Skin epidermis (tissue), 12 donors: ENCODE data around the gene NCAPH2.
A peak's percentile ranks its signal among the peaks of the same experiment; 100 is the strongest.
"Not testable (repeated sequence)": the region's sequence is repeated elsewhere in the genome, so short reads cannot be mapped to it uniquely, and the experiment has no call there.

Source experiments
- H3K27ac ChIP-seq, 21 experiments: fragments of 200-600 bp; sonication (generic) in 11 of 21; one replicate each; pipeline ENCODE4 v1.5.0; 2020; ENCODE audit warnings: mild to moderate bottlenecking in 3 of 21, inconsistent platforms in 2 of 21, moderate library complexity in 2 of 21
- H3K4me3 ChIP-seq, 7 experiments: fragments of 200-600 bp; sonication (generic) in 2 of 7; one replicate each; pipeline ENCODE4 v1.5.0; 2020; ENCODE audit warnings: inconsistent platforms in 2 of 7, mild to moderate bottlenecking in 2 of 7, moderate library complexity in 1 of 7

Gene NCAPH2

DNA sequence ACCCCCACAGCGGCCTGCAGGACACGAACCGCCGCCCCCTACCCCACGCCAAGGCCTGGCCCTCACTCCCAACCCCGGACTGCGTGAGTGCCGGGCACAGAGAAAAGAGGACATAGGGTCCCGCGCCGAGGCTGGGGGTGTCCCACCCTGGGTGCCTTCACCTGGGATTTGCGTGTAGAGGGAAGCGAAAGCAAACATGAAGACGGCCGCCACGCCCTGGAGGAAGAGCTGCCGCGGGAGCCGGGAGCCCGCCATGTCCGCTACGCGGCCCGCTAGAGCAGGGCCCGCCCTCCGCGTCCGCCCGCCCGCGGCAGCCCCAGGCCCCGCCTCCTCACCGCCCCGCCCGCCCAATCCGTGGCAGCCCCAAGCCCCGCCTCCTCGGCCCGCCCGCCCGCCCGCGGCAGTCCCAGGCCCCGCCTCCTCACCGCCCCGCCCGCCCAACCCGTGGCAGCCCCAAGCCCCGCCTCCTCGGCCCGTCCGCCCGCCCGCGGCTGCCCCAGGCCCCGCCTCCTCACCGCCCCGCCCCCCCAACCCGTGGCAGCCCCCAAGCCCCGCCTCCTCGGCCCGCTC lies 518 bp upstream of the NCAPH2 start, which contains the start of gene LMF2:
LMF2 (minus strand) TSS at position 282 of the 570 bp plus-strand sequence; CDS start at position 255, 27 bp downstream.
- Histone ChIP-seq H3K27ac (peak within 1 kb of the TSS; percentile 73 to 96 (median 93)), H3K4me3 (peak within 1 kb of the TSS; percentile 77 to 98 (median 92))

DNA sequence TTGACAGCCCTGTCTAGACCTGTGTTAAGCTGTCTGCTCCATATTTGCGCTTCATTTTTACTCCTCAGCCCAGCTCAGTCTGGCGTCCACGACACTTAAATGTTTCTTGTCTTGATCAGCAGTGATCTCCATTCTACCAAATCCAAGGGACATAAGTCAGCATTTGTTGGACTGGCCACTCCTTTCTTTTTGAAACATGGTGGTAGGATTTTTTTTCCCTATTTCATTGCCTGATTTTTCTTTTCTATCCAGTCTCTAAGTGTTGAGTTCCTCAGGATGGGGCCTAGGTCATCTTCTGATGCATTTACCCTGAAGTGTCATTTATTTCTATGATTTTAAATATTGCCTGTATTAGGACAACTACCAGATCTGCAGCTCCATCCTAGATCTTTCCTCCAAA lies 873 bp downstream of the NCAPH2 start:
- Histone ChIP-seq H3K4me3 (peak overlapping the region; percentile 71 to 95 (median 86)), H3K27ac (peak overlapping the region in 17 of 21 experiments; percentile 86 to 96 (median 92))

GRCh38 chr22:50513175-50513574 lies 5.2 kb downstream of the NCAPH2 start:
- Histone ChIP-seq H3K27ac (no peak overlapping the region), H3K4me3 (no peak overlapping the region)

DNA sequence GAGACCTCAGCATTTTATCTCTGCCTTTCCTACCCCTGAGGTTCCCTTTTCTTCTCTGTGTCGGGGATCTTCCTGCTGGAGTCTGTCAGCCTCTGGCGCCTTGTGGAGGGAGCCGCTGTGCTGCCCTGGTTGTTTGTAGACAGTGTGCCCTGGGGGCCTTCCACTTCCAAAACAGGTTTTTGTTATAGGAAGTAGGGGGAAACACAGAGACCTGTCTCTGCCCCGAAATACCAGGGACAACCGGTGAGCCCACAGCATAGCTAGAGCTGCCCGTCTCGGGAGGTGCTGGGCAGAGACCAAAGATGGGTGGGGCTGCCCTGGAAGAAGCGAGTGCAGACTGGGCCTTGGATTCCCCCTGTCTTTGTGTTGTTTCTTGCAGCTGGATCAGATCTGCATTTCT lies 8.0 kb downstream of the NCAPH2 start:
- Histone ChIP-seq H3K4me3 (no peak overlapping the region), H3K27ac (no peak overlapping the region)

- Histone ChIP-seq H3K4me3 (no peak overlapping the region), H3K27ac (no peak overlapping the region)
Measured at GRCh38 chr22:50516891-50517290, 8.9 kb downstream of the NCAPH2 start.

- H3K27ac ChIP-seq, result no peak overlapping the region
- H3K4me3 ChIP-seq, result no peak overlapping the region
Measured at GRCh38 chr22:50517495-50518260, 9.7 kb downstream of the NCAPH2 start.

DNA sequence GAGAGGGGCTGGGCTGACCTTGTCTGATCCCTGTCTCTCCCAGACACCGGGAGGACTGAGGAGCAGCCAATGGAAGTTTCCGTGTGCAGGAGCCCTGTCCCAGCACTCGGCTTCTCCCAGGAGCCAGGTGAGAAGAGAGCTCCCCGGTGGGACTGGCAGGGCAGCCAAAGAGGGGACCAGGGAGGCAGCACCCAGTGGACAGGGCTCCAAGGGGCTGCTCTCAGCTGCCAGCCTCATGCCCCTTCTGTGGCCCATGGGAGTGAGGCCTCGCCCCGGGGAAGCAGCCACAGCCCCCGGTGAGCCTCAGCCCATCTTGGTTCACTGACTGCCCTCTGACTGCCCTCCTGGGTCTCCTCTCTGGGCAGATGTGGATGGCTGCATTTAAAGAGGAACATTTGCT lies 10.6 kb downstream of the NCAPH2 start:
- no peak overlapping the region for H3K27ac ChIP-seq
- H3K4me3 ChIP-seq, result no peak overlapping the region

GRCh38 chr22:50519151-50519550 lies 11.1 kb downstream of the NCAPH2 start:
- Histone ChIP-seq H3K4me3 (no peak overlapping the region), H3K27ac (no peak overlapping the region)

DNA sequence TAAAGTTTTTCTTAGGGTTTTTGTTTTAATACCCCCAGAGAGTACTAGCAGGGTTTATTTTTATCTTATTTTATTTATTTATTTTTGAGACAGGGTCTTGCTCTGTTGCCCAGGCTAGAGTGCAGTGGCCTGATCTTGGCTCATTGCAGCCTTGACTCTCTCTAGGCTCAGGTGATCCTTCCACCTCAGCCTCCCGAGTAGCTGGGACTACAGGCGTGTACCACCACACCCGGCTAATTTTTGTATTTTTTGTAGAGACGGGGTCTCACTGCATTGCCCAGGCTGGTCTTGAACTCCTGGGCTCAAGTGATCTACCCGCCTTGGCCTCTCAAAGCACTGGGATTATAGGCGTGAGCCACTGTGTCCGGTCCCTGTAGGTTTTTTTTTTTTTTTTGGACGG lies 12.2 kb downstream of the NCAPH2 start:
- not testable (repeated sequence) for H3K4me3 ChIP-seq, H3K27ac ChIP-seq

DNA sequence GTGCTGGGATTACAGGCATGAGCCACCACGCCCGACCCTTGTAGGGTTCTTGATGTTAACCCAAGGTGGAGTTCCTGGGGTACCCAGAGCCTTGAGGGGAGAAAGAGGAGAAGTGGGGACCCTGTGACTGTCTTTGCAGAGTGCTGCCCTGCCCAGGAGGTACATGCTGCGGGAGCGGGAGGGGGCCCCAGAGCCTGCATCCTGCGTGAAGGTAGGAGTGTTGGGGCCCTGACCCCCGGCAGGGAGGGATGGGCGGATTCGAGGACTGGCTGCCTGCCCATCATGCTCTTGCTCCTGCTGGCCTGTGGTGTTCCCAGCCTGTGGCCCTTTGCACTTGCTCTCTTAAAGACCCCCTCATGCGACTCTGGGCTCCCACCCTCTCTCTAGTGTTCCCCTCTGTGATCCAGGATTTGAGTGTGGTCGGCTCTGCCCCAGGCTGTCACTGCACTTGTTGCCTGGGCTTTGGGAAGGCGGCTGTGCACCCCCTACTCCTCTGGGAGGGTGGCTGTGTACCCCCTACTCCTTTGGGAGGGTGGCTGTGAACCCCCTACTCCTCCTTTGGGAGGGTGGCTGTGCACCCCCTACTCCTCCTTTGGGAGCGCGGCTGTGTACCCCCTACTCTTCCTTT lies 12.9 kb downstream of the NCAPH2 start:
- Histone ChIP-seq H3K4me3 (no peak overlapping the region), H3K27ac (no peak overlapping the region)

- no peak overlapping the region for H3K4me3 ChIP-seq
- no peak overlapping the region for H3K27ac ChIP-seq
Measured at GRCh38 chr22:50521710-50522109, 13.7 kb downstream of the NCAPH2 start.

- Histone ChIP-seq H3K4me3 (no peak overlapping the region), H3K27ac (no peak overlapping the region)
Measured at GRCh38 chr22:50522208-50522805, 14.3 kb downstream of the NCAPH2 start.

DNA sequence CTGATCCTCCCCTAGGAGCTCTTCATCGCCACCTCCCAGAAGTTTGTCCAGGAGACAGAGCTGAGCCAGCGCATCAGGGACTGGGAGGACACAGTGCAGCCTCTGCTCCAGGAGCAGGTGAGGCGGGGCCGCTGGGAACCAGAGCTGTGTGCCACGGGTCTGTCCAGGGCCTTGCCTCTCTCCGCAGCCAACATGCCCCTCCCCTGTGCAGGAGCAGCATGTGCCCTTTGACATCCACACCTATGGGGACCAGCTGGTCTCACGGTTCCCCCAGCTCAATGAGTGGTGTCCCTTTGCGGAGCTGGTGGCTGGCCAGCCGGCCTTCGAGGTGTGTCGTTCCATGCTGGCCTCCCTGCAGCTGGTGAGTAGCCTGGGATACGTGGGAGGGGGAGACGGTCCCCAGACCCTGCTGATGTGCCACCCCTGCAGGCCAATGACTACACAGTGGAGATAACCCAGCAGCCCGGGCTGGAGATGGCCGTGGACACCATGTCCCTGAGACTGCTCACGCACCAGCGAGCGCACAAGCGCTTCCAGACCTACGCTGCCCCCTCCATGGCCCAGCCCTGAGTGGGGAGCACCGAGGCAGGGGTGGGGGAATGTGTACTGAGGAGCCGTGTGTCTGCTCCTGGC lies 14.9 kb downstream of the NCAPH2 start:
- Histone ChIP-seq H3K27ac (no peak overlapping the region), H3K4me3 (no peak overlapping the region)

GRCh38 chr22:50523458-50523805 lies 15.4 kb downstream of the NCAPH2 start:
- H3K4me3 ChIP-seq, result no peak overlapping the region
- H3K27ac ChIP-seq, result no peak overlapping the region

GRCh38 chr22:50523806-50524675 lies 16.0 kb downstream of the NCAPH2 start:
- peak overlapping the region; percentile 54 to 87 (median 74) for H3K4me3 ChIP-seq
- H3K27ac ChIP-seq, result peak overlapping the region in 16 of 21 experiments; percentile 22 to 100 (median 98)

DNA sequence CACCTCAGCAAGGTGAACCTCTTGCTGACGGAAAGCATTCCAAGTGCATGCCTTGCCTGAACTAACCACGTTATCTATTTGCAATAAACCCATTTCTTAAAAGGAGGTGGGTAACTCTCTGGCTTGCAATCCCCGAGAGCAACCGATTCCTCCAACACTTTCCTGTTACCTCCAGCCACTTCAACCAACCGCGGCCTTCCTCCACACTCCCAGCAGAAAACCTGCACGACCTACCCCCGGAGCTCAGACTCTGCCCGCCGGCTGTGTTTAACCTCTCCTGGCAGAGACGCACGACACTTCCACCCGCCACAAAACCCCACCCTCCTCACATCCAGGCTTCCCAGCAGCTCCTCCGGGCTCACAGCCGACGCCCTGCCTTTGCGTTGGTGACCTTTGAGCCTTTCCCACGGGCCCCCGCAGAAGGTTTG lies 16.7 kb downstream of the NCAPH2 start:
- Histone ChIP-seq H3K4me3 (peak overlapping the region; percentile 54 to 87 (median 74)), H3K27ac (peak overlapping the region; percentile 66 to 100 (median 98))

GRCh38 chr22:50525104-50525857 lies 17.3 kb downstream of the NCAPH2 start, which contains the start of gene SCO2:
Gene SCO2, minus strand, starts transcription at chr22:50525598. Its CDS starts 1,187 bp downstream, at chr22:50524411.
- Histone ChIP-seq H3K27ac (peak within 1 kb of the TSS; percentile 78 to 100 (median 98)), H3K4me3 (peak within 1 kb of the TSS; percentile 54 to 87 (median 74))

- H3K27ac ChIP-seq, result peak overlapping the region; percentile 78 to 100 (median 98)
Measured at GRCh38 chr22:50525858-50526107, 17.8 kb downstream of the NCAPH2 start.

More at GRCh38 chr22:50525858-50526107, 17.8 kb downstream of the NCAPH2 start:
- H3K4me3 ChIP-seq, result peak overlapping the region; percentile 54 to 87 (median 74)
